Pancreas (tissue), 10 donors: ENCODE results near the gene DYNLT2. TPM values are rescaled to one million over a fixed set of nuclear protein-coding genes. Genes with fewer than 3 reads are reported as not detected.

Experiments used
- ATAC-seq, 4 donors: fragments of 200-7000 bp; cut with Tn5 transposase; one replicate each; pipeline versions ENCODE4 v1.8.0 to v1.9.1; 2020; ENCODE audit warnings: mild to moderate bottlenecking in 4 of 4, moderate library complexity in 4 of 4
- DNase-seq, 6 donors: peaks; one replicate each; pipeline ENCODE4 v3.0.0-alpha.2; 2020
- FAIRE-seq: peaks from 2 replicates; lab custom pipeline; 2012; peaks lifted over from hg19 to GRCh38; lab: Jason Lieb, UNC
- H3K27ac ChIP-seq, 4 donors: fragments of 200-600 bp; sonication (generic); 1 replicate in 3 of 4; 2 replicates in 1 of 4; pipeline versions ENCODE4 v1.5.0 to v1.8.0; 2020
- H3K27me3 ChIP-seq, 4 donors: fragments of 200-600 bp; one replicate each; pipeline ENCODE4 v1.8.0; 2021
- H3K36me3 ChIP-seq, 3 donors: fragments of 200-600 bp; sonication (generic) in 1 of 3; one replicate each; pipeline versions ENCODE4 v1.5.0 to v1.8.0; 2020 to 2021
- H3K4me1 ChIP-seq, 3 donors: fragments of 200-600 bp; one replicate each; pipeline ENCODE4 v1.8.0; 2021
- H3K4me3 ChIP-seq, 4 donors: fragments of 200-600 bp; sonication (generic) in 2 of 4; one replicate each; pipeline versions ENCODE4 v1.5.0 to v1.8.0; 2020 to 2021
- H3K9me3 ChIP-seq, 4 donors: fragments of 200-600 bp; one replicate each; pipeline ENCODE4 v1.8.0; 2021
- CTCF ChIP-seq, 4 donors: fragments of 200-600 bp; sonication (generic) in 3 of 4; IDR thresholded peaks; one replicate each; pipeline versions ENCODE4 v1.5.0 to v1.8.0; 2021; ENCODE audit warnings: antibody characterized with exemption in 4 of 4
- WGBS, 2 donors: extraction: QIAGEN DNeasy Blood & Tissue Kit; methylation state at CpG; one replicate each; pipeline ENCODE4 v1.1.7; 2013; 5-methylcytosine and 5-hydroxymethylcytosine counted together
- intact Hi-C, 3 donors: fragments of 100-400 bp; cut with DNase I; formaldehyde crosslinking; loops; one replicate each; pipeline versions ENCODE4 v1.11.1 to v1.14.2; 2022
- polyA plus RNA-seq, 2 donors: library from polyadenylated mRNA; stranded (reverse); fragments of 200-250 nt; gene quantifications; one replicate each; pipeline ENCODE4 v1.2.3, GENCODE V29; 2013
- total RNA-seq, 6 donors: library from RNA; stranded (reverse); fragmentation: NEBNext Ultra II Directional in 4 of 6; extraction: Animal tissue kit (Norgen Biotek cat#: 25700) in 4 of 6; gene quantifications; one replicate each; pipeline versions ENCODE4 v1.2.1 to v1.2.4, GENCODE V29; 2021 to 2023
- donor health status: healthy with polysubstance abuse.
- donor health status: DM: no; HTN: no; CAD: no; lungs with moderate emphysema.
- donor health status: DM: no; HTN: no; CAD: no.
- donor health status: control.
- donor health status: control.
- donor health status: Bipolar disorder and iron deficiency.
- donor health status: DM: yes; HTN: yes; CAD: no.
- donor health status: DM: no; HTN: no; CAD: no.
- donor health status: DM: no; HTN: no; CAD: no.
- donor health status: DM: yes; HTN: yes; CAD: no.

The DYNLT2 gene
- total and polyA plus RNA-seq, 8 donors = 0.20 to 2.9 (median 1.1) TPM

- peak; percentile 6 to 46 (median 16) for ATAC-seq
- H3K4me1 ChIP-seq = peaks cover 8 to 12% (median 12%) of the 10 kb centered on the region in 3 donors
- FAIRE-seq = no peak
- TF ChIP-seq CTCF (IDR thresholded peaks at IDR 0.05) = no peak
- peak; percentile 20 to 79 (median 44) for DNase-seq
- H3K4me3 ChIP-seq = peak overlapping the region in 3 of 4 donors; percentile 38 to 72 (median 68)
- peak overlapping the region in 3 of 4 donors; percentile 73 to 93 (median 86) for H3K27ac ChIP-seq
- H3K9me3 ChIP-seq = no peaks in the 10 kb centered on the region
- no peaks in the 10 kb centered on the region for H3K27me3 ChIP-seq
- 0 to 1% methylated on average over 5 to 89 of the region's 89 CpGs for WGBS, 2 donors
- intact Hi-C loops = no loop called here
- H3K36me3 ChIP-seq = no peaks in the 10 kb centered on the region
Observed at GRCh38 chr6:169723991-169724493, 27.3 kb downstream of the DYNLT2 start.

- Histone ChIP-seq H3K4me3 (peak overlapping the region; percentile 54 to 72 (median 62)), H3K36me3 (no peaks in the 10 kb centered on the region), H3K4me1 (peaks cover 8 to 12% (median 12%) of the 10 kb centered on the region in 3 donors), H3K27me3 (no peaks in the 10 kb centered on the region), H3K27ac (peak overlapping the region; percentile 54 to 92 (median 90)), H3K9me3 (no peaks in the 10 kb centered on the region)
- intact Hi-C loops = no loop called here
- FAIRE-seq (no peak), DNase-seq (peak; percentile 69 to 92 (median 82)), ATAC-seq (peak; percentile 59 to 71 (median 68))
- TF ChIP-seq CTCF (IDR thresholded peaks at IDR 0.05) = no peak
- 0% methylated on average over 57 to 70 of the region's 70 CpGs for WGBS, 2 donors
Observed at GRCh38 chr6:169723200-169723909, 28.0 kb downstream of the DYNLT2 start.

- FAIRE-seq (peak; percentile 61), ATAC-seq (peak; percentile 49 to 74 (median 65)), DNase-seq (peak; percentile 34 to 72 (median 45))
- H3K4me3 ChIP-seq = peak overlapping the region; percentile 54 to 72 (median 62)
- no peaks in the 10 kb centered on the region for H3K36me3 ChIP-seq
- H3K27me3 ChIP-seq = no peaks in the 10 kb centered on the region
- WGBS, 2 donors = 1 to 2% methylated on average over 22 of the region's 22 CpGs
- peak overlapping the region; percentile 54 to 92 (median 90) for H3K27ac ChIP-seq
- H3K4me1 ChIP-seq = peaks cover 8 to 12% (median 12%) of the 10 kb centered on the region in 3 donors
- no peaks in the 10 kb centered on the region for H3K9me3 ChIP-seq
- TF ChIP-seq CTCF (IDR thresholded peaks at IDR 0.05) = no peak
- intact Hi-C loops = no loop called here
Observed at GRCh38 chr6:169722362-169723199, 28.8 kb downstream of the DYNLT2 start.

- intact Hi-C loops = no loop called here
- H3K27me3 ChIP-seq = no peaks in the 10 kb centered on the region
- ATAC-seq (no peak), FAIRE-seq (no peak), DNase-seq (no peak)
- TF ChIP-seq CTCF (IDR thresholded peaks at IDR 0.05) = no peak
- H3K4me3 ChIP-seq = no peak overlapping the region
- H3K27ac ChIP-seq = no peak overlapping the region
- H3K9me3 ChIP-seq = no peaks in the 10 kb centered on the region
- H3K36me3 ChIP-seq = peaks cover 0 to 18% (median 7%) of the 10 kb centered on the region in 3 donors
- H3K4me1 ChIP-seq = peaks cover 8 to 12% (median 12%) of the 10 kb centered on the region in 3 donors
- WGBS, 2 donors = 97 to 98% methylated on average over 3 of the region's 3 CpGs
Observed at GRCh38 chr6:169720207-169720855, 31.0 kb downstream of the DYNLT2 start.
